GM19372 (cell line): ENCODE data around the gene MRPL27.

Experiments used
- ATAC-seq: cut with Tn5 transposase; IDR thresholded peaks from one replicate; pipeline ENCODE4 v1.9.1; 2021; ENCODE audit warnings: mild to moderate bottlenecking, low read depth, moderate library complexity; ENCODE audit not compliant: unreplicated experiment

The MRPL27 gene

DNA sequence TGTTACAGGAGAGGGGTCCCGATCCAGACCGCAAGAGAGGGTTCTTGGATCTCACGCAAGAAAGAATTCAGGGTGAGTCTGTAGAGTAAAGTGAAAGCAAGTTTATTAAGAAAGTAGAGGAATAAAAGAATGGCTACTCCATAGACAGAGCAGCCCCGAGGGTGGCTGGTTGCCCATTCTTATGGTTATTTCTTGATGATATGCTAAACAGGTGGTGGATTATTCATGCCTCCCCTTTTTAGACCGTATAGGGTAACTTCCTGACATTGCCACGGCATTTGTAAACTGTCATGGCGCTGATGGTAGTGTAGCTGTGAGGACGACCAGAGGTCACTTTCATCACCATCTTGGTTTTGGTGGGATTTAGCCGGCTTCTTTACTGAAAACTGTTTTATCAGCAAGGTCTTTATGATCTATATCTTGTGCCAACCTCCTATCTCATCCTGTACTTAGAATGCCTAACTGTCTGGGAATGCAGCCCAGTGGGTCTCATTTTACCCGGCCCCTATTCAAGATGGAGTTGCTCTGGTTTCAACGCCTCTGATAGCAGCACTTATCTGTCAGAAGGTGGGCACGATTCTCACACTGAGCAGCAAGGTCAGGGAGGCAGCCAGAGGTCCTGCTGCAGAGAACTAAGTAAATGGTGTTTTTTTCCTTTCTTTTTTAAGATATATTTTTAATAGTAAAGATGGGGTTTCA lies 53.5 kb downstream of the MRPL27 start:
- ATAC-seq = no peak

DNA sequence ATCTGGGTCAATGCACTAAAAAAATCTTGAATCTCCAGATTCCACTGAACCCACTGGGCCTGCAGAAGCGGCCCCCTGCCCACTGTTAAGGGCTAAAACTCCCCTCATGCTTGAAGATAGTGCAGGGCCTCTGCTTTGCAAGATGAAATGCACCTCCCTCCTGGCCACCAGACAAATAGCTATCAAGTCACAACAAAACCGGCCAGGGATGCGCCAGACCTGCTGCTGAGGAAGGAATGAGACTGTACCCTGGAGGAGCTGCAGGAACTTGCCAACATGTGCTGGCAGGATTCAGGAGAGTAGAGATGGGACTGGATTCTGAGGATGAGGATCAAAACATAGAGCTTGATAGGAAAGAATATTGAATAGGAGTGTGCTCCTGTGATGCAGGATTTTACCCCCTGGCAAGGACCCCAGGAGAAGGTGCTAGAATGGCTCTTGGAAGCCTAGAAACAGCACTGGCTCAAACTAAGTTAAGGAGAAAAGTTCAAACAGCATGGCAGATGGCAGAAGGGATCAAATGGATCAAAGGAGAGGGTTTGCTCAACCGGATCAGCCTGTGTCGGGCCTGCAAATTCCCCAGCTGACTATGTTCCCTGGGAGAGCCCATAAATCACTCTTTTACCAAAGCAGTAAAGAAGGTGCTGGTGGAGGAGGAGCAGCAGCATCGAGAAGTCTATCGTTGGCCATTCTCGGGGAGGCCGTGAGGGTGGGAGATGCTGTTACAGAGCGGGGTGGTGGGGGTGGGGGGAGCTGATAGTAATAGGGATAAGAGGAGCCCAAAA lies 54.3 kb downstream of the MRPL27 start:
- ATAC-seq = no peak
